Esophagus muscularis mucosa (tissue), 4 donors: ENCODE results near the gene KCNE3. TPM values are rescaled to one million over a fixed set of nuclear protein-coding genes. Genes with fewer than 3 reads are reported as not detected.

Source experiments
- DNase-seq: peaks from one replicate; pipeline ENCODE4 v3.0.0-alpha.2; 2017; ENCODE audit errors: extremely low spot score
- H3K27ac ChIP-seq, 4 donors: fragments of 200-600 bp; sonication (generic); replicated peaks in 1 of 4; 1 replicate in 3 of 4; 2 replicates in 1 of 4; pipeline ENCODE4 v1.5.1; 2016 to 2019; ENCODE audit warnings: mild to moderate bottlenecking in 1 of 4
- H3K27me3 ChIP-seq, 4 donors: fragments of 200-600 bp; sonication (generic); one replicate each; pipeline versions ENCODE4 v1.5.1 to v1.6.0; 2016 to 2019
- H3K36me3 ChIP-seq, 4 donors: fragments of 200-600 bp; sonication (generic); one replicate each; pipeline ENCODE4 v1.5.1; 2016 to 2019
- H3K4me1 ChIP-seq, 4 donors: fragments of 200-600 bp; sonication (generic); one replicate each; pipeline ENCODE4 v1.5.1; 2016 to 2019
- H3K4me3 ChIP-seq, 4 donors: fragments of 200-600 bp; sonication (generic); 1 replicate in 2 of 4; 2 replicates in 2 of 4; pipeline ENCODE4 v1.5.1; 2016 to 2019; ENCODE audit warnings: mild to moderate bottlenecking in 4 of 4, moderate library complexity in 1 of 4
- H3K9me3 ChIP-seq, 4 donors: fragments of 200-600 bp; sonication (generic); 1 replicate in 3 of 4; 2 replicates in 1 of 4; pipeline ENCODE4 v1.5.1; 2016 to 2019
- EP300 ChIP-seq: sonication (generic); formaldehyde crosslinking; IDR thresholded peaks from one replicate; pipeline ENCODE4 v1.6.1; 2017; ENCODE audit warnings: antibody characterized with exemption
- POLR2A ChIP-seq: fragments of 450-650 bp; IDR thresholded peaks from one replicate; pipeline ENCODE4 v1.6.1; 2017; ENCODE audit warnings: antibody characterized with exemption, moderate library complexity, mild to moderate bottlenecking, low read depth
- POLR2AphosphoS5 ChIP-seq, 2 donors: sonication (generic); formaldehyde crosslinking; IDR thresholded peaks; one replicate each; pipeline ENCODE4 v1.6.1; 2017; ENCODE audit warnings: antibody characterized with exemption in 2 of 2
- WGBS: methylation state at CpG from one replicate; pipeline ENCODE4 v1.1.5; 2018; 5-methylcytosine and 5-hydroxymethylcytosine counted together
- intact Hi-C: fragments of 100-400 bp; cut with DNase I; formaldehyde crosslinking; loops from one replicate; pipeline ENCODE4 v1.15.1; 2023
- total RNA-seq, 4 donors: library from RNA; depleted of rRNA; stranded (reverse); fragments of >200 nt; gene quantifications; one replicate each; pipeline versions ENCODE4 v1.1.0 to v1.2.1, GENCODE V29; 2016
- TF ChIP-seq, protein P1 (sequence below), 3 experiments: fragments of 200-600 bp in 2 of 3; fragments of 450-650 bp in 1 of 3; sonication (generic) in 2 of 3; IDR thresholded peaks; one replicate each; pipeline ENCODE4 v1.5.1; 2017 to 2019; ENCODE audit warnings: antibody characterized with exemption in 3 of 3, mild to moderate bottlenecking in 2 of 3, moderate library complexity in 1 of 3

The KCNE3 gene
- total RNA-seq, 4 donors from 2014 or later, result 6.0 to 9.6 (median 6.8) TPM

DNA sequence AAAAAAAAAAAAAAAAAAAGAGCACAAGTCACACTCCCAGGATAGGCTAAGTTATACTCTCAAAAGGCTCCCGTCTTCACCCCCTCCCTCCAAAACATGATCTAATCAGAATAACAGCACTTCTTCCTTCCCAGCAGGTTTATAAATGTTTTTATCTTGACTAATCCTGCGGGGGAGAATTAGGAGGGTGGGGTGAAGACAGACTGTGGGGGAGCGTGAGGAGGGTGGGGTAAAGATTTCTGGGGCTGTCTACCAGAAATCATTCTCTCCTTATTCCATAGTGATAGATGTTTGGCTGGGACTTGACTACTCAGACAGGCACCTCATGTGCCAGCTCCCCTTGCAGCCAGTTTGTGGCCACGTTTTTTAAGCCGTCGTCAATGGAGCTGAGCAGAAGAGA is 17.0 kb downstream of the KCNE3 start:
- intact Hi-C loops, result loop anchor here (5.0 kb wide), 2 partner anchors 122 to 287 kb away; no protein-coding TSS in a partner anchor
- Histone ChIP-seq H3K9me3 (no peaks in the 10 kb centered on the region), H3K27ac (no peak overlapping the region), H3K4me1 (peaks cover 0 to 7% (median 0%) of the 10 kb centered on the region in 4 donors), H3K4me3 (no peak overlapping the region), H3K36me3 (no peaks in the 10 kb centered on the region), H3K27me3 (peaks cover 0 to 10% (median 0%) of the 10 kb centered on the region in 4 donors)
- 66% methylated on average over 6 of the region's 6 CpGs for WGBS
- no peak for DNase-seq
- TF ChIP-seq, protein P1, sequence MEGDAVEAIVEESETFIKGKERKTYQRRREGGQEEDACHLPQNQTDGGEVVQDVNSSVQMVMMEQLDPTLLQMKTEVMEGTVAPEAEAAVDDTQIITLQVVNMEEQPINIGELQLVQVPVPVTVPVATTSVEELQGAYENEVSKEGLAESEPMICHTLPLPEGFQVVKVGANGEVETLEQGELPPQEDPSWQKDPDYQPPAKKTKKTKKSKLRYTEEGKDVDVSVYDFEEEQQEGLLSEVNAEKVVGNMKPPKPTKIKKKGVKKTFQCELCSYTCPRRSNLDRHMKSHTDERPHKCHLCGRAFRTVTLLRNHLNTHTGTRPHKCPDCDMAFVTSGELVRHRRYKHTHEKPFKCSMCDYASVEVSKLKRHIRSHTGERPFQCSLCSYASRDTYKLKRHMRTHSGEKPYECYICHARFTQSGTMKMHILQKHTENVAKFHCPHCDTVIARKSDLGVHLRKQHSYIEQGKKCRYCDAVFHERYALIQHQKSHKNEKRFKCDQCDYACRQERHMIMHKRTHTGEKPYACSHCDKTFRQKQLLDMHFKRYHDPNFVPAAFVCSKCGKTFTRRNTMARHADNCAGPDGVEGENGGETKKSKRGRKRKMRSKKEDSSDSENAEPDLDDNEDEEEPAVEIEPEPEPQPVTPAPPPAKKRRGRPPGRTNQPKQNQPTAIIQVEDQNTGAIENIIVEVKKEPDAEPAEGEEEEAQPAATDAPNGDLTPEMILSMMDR (IDR thresholded peaks at IDR 0.05), result no peak

DNA sequence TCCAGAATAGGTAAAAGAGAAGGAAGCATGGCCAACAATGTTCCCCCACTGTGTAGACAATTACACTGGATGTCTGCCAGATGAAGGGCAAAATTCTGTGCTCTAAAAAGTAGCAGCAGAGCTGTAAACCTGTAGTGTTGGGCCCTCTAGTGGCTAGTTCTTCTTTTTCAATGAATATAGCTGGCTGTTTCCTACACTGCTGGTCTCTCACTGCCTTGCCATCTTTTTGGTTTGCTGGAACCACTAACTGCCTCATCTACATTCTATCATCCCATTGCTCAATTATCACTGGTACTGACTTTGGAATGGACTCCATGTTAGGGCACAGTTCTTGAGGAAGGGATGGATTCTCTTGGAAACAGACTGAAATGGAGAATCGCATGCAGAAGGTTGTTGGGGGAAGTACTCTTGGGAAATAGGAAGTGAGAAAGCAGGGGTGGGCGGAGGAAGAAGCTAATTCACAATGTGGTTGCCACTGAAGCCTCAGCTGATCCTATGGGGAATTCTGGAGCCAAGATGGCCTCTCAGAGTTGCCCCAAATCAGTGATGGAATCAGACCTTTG is 17.9 kb downstream of the KCNE3 start:
- WGBS, result 64% methylated on average over 2 of the region's 2 CpGs
- no peak overlapping the region for H3K4me3 ChIP-seq
- H3K36me3 ChIP-seq, result no peaks in the 10 kb centered on the region
- peaks cover 0 to 7% (median 0%) of the 10 kb centered on the region in 4 donors for H3K4me1 ChIP-seq
- H3K27me3 ChIP-seq, result peaks cover 0 to 10% (median 0%) of the 10 kb centered on the region in 4 donors
- no peaks in the 10 kb centered on the region for H3K9me3 ChIP-seq
- DNase-seq, result no peak
- intact Hi-C loops, result loop anchor here (2.0 kb wide), 1 partner anchor 61 kb away; no protein-coding TSS in a partner anchor
- no peak overlapping the region for H3K27ac ChIP-seq
- no peak for TF ChIP-seq POLR2A
- TF ChIP-seq, protein P1 (IDR thresholded peaks at IDR 0.05), result peak; percentile 69 to 78 (median 72)

DNA sequence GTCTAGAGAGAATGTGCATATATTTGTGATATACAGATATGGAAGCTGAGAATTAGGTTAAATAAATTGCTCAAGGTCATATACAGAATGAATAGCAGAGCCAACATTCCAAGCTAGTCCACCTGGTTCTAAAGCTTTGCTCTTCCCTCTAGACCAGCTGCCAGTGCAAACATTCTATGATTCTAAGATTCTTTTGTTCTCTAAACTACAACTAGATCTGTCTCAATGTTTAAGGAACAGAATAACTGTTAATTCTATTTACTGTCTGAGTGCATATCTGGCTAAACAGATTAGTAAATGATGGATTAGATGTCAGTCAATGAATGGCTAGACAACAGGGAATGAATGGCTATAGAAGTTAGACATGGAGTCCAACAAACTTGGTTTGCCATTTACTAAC is 19.6 kb downstream of the KCNE3 start:
- no peak overlapping the region for H3K4me3 ChIP-seq
- TF ChIP-seq POLR2AphosphoS5 (IDR thresholded peaks at IDR 0.05) (no peak), EP300 (no peak), POLR2A (no peak)
- TF ChIP-seq, protein P1 (IDR thresholded peaks at IDR 0.05), result no peak
- peaks cover 0 to 8% (median 0%) of the 10 kb centered on the region in 4 donors for H3K27me3 ChIP-seq
- no peaks in the 10 kb centered on the region for H3K36me3 ChIP-seq
- no peak for DNase-seq
- no peaks in the 10 kb centered on the region for H3K9me3 ChIP-seq
- intact Hi-C loops, result loop anchor here (2.0 kb wide), 2 partner anchors 59 to 193 kb away; no protein-coding TSS in a partner anchor
- H3K27ac ChIP-seq, result no peak overlapping the region
- H3K4me1 ChIP-seq, result peaks cover 3 to 16% (median 10%) of the 10 kb centered on the region in 4 donors

DNA sequence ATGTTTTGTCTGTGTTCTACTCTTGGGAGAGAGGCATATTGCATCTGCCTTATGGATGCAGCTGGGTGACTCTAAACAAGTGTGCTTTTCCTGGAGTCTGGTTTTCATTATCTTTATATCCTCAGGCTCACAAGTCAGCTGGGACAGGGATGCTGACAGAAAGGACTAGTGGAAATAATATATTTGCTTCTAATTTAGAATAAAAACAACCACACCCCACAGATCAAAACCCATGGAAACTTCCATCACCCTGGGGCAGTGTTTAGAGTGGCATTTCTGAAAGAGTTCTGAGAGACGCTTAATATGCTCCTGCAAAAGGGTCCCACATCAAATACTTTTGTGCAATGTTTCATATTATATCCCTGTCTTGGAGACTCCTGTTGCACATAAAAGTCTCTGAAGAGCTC is 20.8 kb downstream of the KCNE3 start:
- Histone ChIP-seq H3K36me3 (no peaks in the 10 kb centered on the region), H3K4me1 (peaks cover 3 to 17% (median 10%) of the 10 kb centered on the region in 4 donors), H3K27ac (no peak overlapping the region), H3K27me3 (no peaks in the 10 kb centered on the region), H3K9me3 (no peaks in the 10 kb centered on the region), H3K4me3 (no peak overlapping the region)
- 100% methylated on average over 1 of the region's 1 CpG for WGBS
- DNase-seq, result no peak
- TF ChIP-seq, protein P1 (IDR thresholded peaks at IDR 0.05), result no peak
- no peak for TF ChIP-seq EP300
- no peak for TF ChIP-seq POLR2A
- no peak for TF ChIP-seq POLR2AphosphoS5 (IDR thresholded peaks at IDR 0.05)
- intact Hi-C loops, result loop anchor here (2.0 kb wide), 1 partner anchor 192 kb away; no protein-coding TSS in a partner anchor
